Measurements from ENCODE around the gene PRSS3.
"Not testable (repeated sequence)": the region's sequence is repeated elsewhere in the genome, so short reads cannot be mapped to it uniquely, and the experiment has no call there.

Gene PRSS3

DNA sequence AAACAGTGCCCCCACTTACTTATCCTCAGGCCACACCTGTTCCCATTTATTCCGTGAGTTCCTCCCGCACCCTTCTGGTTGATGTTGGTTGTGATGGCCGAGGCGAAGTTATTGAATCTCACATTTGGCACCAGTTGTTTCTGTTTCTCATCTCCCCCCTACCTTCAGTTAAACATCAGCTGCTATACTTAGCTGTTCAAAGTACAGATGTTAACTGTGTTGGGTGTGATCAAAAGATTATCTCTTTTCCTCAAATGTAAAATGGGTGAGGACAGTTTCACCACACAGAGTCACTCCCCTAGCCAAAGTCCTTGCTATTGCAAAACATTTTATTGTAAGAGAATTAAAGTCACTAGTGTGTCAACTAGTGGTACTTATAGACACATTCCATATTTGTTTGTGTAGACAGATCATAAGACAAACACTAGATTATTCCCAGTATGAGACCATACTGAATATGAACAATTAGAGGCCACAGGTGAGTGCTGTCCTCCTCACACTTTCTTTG lies 43.2 kb upstream of the PRSS3 start:
- no peak for DNase-seq (ENCODE audit: extremely low spot score)
- POLR2A ChIA-PET: no interaction called here
- TF ChIP-seq, protein P1, sequence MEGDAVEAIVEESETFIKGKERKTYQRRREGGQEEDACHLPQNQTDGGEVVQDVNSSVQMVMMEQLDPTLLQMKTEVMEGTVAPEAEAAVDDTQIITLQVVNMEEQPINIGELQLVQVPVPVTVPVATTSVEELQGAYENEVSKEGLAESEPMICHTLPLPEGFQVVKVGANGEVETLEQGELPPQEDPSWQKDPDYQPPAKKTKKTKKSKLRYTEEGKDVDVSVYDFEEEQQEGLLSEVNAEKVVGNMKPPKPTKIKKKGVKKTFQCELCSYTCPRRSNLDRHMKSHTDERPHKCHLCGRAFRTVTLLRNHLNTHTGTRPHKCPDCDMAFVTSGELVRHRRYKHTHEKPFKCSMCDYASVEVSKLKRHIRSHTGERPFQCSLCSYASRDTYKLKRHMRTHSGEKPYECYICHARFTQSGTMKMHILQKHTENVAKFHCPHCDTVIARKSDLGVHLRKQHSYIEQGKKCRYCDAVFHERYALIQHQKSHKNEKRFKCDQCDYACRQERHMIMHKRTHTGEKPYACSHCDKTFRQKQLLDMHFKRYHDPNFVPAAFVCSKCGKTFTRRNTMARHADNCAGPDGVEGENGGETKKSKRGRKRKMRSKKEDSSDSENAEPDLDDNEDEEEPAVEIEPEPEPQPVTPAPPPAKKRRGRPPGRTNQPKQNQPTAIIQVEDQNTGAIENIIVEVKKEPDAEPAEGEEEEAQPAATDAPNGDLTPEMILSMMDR (IDR thresholded peaks at IDR 0.05; ENCODE audit: control extremely low read depth, extremely low read depth, low read depth, missing control alignments): no peak
- CTCF ChIA-PET: interaction anchor here (1.1 to 1.9 kb wide), 3 partner anchors 19 to 30 kb away, joined by 3 to 4 read pairs (median 4); no protein-coding TSS in a partner anchor

DNA sequence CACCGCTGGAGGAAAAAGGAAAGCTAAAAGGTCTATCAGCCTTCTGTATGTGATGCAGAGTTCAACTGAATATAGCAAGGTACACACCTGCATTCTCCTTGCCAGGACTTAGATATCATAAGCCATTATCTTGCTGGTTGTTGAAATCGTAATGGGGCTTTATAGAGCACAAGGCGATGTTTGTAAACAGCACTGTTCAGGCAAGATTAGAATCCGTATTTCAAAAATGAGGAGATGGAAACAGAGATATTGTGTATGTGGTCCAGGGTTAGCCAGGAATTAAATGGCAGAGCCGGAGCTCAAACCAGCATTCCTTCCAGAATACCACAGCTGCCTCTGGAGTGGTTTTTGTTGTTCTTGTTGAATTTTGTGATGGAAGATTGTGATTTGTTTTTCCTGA lies 42.6 kb upstream of the PRSS3 start:
- POLR2A ChIA-PET; DNase-seq (ENCODE audit: extremely low spot score): not testable (repeated sequence)
- CTCF ChIA-PET: interaction anchor here (1.2 to 1.9 kb wide), 4 partner anchors 10 to 30 kb away, joined by 4 read pairs; no protein-coding TSS in a partner anchor

- DNase-seq (ENCODE audit: extremely low spot score); CTCF ChIA-PET; POLR2A ChIA-PET: not testable (repeated sequence)
Measured at GRCh38 chr9:33759648-33760047, 35.7 kb upstream of the PRSS3 start.

- DNase-seq (ENCODE audit: extremely low spot score): no peak
- ChIA-PET POLR2A (no interaction called here), CTCF (interaction anchor here (1.1 to 1.2 kb wide), 2 partner anchors 9 to 17 kb away, joined by 3 to 4 read pairs; no protein-coding TSS in a partner anchor)
- TF ChIP-seq, protein P1 (IDR thresholded peaks at IDR 0.05; ENCODE audit: control extremely low read depth, extremely low read depth, low read depth, missing control alignments): no peak
Measured at GRCh38 chr9:33762343-33762742, 33.0 kb upstream of the PRSS3 start.

DNA sequence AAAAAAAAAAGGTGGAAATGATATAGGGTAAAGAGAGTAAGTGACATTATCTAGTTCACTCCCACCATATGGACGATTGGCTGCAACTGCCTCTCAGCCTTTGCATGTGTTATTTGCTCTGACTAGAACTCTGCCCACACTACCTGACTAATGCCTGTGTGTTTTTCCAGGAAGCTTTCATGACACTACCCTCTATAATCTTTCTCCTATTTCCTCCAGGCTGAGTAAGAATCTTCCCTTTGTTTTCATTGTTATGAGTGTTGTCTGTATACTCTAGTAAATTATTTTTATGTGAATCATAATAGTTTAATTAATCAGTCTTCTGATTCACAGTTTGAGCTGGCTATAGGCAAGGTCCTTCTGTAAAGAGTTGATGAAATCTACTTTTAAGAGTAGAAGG lies 31.7 kb upstream of the PRSS3 start:
- POLR2A ChIA-PET; CTCF ChIA-PET; DNase-seq (ENCODE audit: extremely low spot score): not testable (repeated sequence)

DNA sequence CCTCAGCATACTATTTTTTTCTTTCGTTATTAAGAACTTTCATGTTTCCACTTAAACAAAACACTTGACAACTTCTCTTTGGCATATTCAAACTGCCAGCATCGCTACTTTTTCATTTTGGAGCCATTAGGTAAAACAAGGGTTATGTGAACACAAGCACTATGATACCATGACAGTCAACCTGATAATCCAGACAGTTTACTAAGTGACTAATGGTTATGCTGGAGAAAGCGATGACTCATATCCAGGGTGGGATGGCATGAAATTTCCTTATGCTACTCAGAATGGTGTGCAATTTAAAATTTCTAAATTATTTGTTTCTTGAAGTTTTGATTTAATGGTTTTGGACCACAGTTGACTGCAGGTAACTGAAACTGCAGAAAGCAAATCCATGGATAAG lies 29.9 kb upstream of the PRSS3 start:
- POLR2A ChIA-PET: no interaction called here
- TF ChIP-seq, protein P1 (IDR thresholded peaks at IDR 0.05; ENCODE audit: control extremely low read depth, extremely low read depth, low read depth, missing control alignments): no peak
- DNase-seq (ENCODE audit: extremely low spot score): no peak
- CTCF ChIA-PET: interaction anchor here (1.0 kb wide), 1 partner anchor 13 kb away, joined by 3 read pairs; no protein-coding TSS in a partner anchor

GRCh38 chr9:33770156-33770880 lies 25.0 kb upstream of the PRSS3 start:
- DNase-seq (ENCODE audit: extremely low spot score); POLR2A ChIA-PET; CTCF ChIA-PET: not testable (repeated sequence)

GRCh38 chr9:33773135-33773534 lies 22.2 kb upstream of the PRSS3 start:
- CTCF ChIA-PET; POLR2A ChIA-PET; DNase-seq (ENCODE audit: extremely low spot score): not testable (repeated sequence)

- CTCF ChIA-PET: interaction anchor here (1.5 kb wide), 1 partner anchor 145 kb away, joined by 3 read pairs; no protein-coding TSS in a partner anchor
- DNase-seq (ENCODE audit: extremely low spot score); POLR2A ChIA-PET: not testable (repeated sequence)
Measured at GRCh38 chr9:33774074-33774659, 21.2 kb upstream of the PRSS3 start.

- ChIA-PET CTCF (interaction anchor here (1.0 kb wide), 1 partner anchor 55 kb away, joined by 3 read pairs; no protein-coding TSS in a partner anchor), POLR2A (no interaction called here)
- TF ChIP-seq, protein P1 (IDR thresholded peaks at IDR 0.05; ENCODE audit: control extremely low read depth, extremely low read depth, low read depth, missing control alignments): no peak
- no peak for DNase-seq (ENCODE audit: extremely low spot score)
Measured at GRCh38 chr9:33776578-33776977, 18.8 kb upstream of the PRSS3 start.
